HG03469 (cell line): Measurements from ENCODE around the gene AGPAT2.

ENCODE experiments used
- ATAC-seq: cut with Tn5 transposase; IDR thresholded peaks from one replicate; pipeline ENCODE4 v1.9.1; 2021; ENCODE audit warnings: mild to moderate bottlenecking, moderate library complexity, moderate number of reproducible peaks; ENCODE audit not compliant: unreplicated experiment

Gene AGPAT2

GRCh38 chr9:136629001-136629878, 58.0 kb downstream of the AGPAT2 start:
- no peak for ATAC-seq

- no peak for ATAC-seq
Observed at GRCh38 chr9:136628268-136628667, 59.0 kb downstream of the AGPAT2 start.

- ATAC-seq: no peak
Observed at GRCh38 chr9:136627703-136628102, 59.6 kb downstream of the AGPAT2 start.

GRCh38 chr9:136626740-136627642, 60.3 kb downstream of the AGPAT2 start:
- ATAC-seq: no peak

GRCh38 chr9:136626066-136626725, 61.1 kb downstream of the AGPAT2 start:
- ATAC-seq: no peak

GRCh38 chr9:136625101-136626065, 61.9 kb downstream of the AGPAT2 start:
- ATAC-seq: no peak

GRCh38 chr9:136624184-136624951, 62.9 kb downstream of the AGPAT2 start:
- ATAC-seq: no peak

- ATAC-seq: no peak
Observed at GRCh38 chr9:136623842-136624183, 63.4 kb downstream of the AGPAT2 start.
